Ishikawa (cell line): ENCODE results near the gene CDHR5.

Experiments
- RAD21 ChIP-seq: IDR thresholded peaks from 2 replicates; pipeline ENCODE4 v1.6.1; 2012; ENCODE audit warnings: low read depth
- YY1 ChIP-seq: IDR thresholded peaks from 2 replicates; pipeline ENCODE4 v1.6.1; 2012; ENCODE audit warnings: low read depth
- TF ChIP-seq, protein P1 (sequence below): IDR thresholded peaks from 2 replicates; pipeline ENCODE4 v1.6.1; 2012; ENCODE audit warnings: low read depth, mild to moderate bottlenecking

DNA sequence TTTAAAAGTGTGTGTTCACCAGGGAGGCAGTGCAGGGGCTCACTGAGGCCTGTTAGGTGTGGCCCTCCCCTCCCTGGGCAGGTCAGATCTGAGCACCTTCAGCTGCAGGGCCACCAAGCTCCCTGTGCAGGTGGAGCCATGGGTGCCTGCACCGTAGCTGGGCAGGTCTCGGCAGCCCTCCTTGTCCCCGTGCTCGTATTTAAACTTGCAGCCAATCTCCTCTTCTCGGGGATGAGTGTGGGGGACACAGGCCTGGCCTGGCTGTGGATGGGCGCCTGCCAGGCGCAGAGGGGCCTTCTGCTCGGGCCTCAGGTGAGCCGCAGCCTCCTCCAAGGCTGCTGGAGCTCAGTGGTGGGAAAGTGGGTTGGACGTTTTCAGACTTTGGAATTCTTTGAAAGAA lies 29.4 kb downstream of the CDHR5 start:
- TF ChIP-seq YY1 (no peak), RAD21 (no peak)
- TF ChIP-seq, protein P1, sequence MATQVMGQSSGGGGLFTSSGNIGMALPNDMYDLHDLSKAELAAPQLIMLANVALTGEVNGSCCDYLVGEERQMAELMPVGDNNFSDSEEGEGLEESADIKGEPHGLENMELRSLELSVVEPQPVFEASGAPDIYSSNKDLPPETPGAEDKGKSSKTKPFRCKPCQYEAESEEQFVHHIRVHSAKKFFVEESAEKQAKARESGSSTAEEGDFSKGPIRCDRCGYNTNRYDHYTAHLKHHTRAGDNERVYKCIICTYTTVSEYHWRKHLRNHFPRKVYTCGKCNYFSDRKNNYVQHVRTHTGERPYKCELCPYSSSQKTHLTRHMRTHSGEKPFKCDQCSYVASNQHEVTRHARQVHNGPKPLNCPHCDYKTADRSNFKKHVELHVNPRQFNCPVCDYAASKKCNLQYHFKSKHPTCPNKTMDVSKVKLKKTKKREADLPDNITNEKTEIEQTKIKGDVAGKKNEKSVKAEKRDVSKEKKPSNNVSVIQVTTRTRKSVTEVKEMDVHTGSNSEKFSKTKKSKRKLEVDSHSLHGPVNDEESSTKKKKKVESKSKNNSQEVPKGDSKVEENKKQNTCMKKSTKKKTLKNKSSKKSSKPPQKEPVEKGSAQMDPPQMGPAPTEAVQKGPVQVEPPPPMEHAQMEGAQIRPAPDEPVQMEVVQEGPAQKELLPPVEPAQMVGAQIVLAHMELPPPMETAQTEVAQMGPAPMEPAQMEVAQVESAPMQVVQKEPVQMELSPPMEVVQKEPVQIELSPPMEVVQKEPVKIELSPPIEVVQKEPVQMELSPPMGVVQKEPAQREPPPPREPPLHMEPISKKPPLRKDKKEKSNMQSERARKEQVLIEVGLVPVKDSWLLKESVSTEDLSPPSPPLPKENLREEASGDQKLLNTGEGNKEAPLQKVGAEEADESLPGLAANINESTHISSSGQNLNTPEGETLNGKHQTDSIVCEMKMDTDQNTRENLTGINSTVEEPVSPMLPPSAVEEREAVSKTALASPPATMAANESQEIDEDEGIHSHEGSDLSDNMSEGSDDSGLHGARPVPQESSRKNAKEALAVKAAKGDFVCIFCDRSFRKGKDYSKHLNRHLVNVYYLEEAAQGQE, result no peak
